T follicular helper cell (primary cell): ENCODE data around the gene MAP3K20.
"Not testable (repeated sequence)": the region's sequence is repeated elsewhere in the genome, so short reads cannot be mapped to it uniquely, and the experiment has no call there.

Experiments used
- DNase-seq: peaks from one replicate; pipeline ENCODE4 v3.0.0-alpha.2; 2020; ENCODE audit warnings: low read depth

The MAP3K20 gene

DNA sequence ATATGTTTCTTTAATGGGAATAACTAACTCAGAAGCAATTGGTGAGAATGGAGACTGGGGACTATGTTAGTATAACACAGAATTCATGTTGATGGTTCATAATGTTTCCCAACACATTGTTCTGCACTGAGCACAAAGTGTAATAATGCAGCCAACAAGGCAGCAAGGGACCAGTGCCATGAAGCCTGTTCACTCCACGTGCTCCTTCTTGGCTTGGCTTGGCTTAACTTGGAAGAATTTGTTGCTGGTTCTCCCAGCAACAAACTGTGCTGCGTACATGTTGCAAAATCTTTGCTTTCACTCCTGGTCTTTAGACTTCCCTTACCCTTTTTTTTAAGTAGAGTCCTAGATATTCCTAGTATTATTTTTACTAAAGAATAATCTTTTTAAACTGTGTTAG is 129.7 kb downstream of the MAP3K20 start:
- DNase-seq = no peak

DNA sequence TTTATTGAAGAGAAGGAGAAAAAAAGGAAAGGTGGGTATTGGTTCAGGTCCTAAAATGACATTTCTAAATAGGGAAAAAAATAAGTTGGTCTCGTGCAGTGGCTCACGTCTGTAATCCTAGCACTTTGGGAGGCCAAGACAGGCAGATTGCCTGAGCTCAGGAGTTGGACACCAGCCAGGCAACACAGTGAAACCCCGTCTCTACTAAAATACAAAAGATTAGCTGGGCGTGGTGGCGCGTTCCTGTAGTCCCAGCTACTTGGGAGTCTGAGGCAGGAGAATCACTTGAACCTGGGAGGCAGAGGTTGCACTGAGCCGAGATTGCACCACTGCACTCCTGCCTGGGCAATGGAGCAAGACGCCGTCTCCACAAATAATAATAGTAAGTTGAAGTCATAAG is 131.5 kb downstream of the MAP3K20 start:
- not testable (repeated sequence) for DNase-seq

DNA sequence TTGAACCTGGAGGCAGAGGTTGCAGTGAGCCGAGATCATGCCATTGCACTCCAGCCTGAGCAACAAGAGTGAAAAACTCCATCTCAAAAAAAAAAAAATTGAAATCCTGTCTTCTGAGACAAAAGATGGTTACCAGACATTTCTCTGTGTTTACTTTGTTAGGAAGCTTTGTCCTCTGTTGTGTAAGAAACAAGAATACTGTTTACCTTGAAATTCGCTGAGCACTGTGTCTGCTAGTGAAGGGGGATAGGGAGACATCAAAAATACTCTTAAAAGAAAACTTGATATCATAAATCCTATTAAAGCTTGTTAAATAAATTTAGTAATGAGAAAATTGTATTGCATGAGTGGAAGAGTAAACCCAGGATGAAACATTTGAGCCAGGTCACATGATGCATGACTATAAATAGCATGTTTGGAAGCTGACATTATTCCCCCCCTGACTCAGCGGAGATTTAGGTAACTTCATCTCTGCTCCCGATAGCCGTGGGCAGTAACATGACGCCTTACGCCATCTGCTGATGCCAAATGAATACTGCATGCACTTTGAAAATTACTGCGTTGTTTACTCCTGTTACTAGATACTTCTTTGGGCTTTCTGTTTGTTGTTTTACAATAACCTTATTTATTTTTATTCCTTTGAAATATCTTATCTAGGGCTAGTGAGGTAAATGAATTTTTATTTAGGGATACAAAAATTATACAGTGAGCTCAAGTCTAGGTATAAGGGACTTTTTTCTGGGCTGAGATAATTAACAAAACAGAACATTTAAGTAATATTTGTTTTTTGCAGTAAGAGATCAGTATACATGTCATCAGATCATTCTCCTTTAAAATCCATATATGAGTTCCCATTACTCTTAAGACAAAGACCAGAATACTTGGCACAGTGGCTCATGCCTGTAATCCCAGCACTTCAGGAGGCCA is 134.9 kb downstream of the MAP3K20 start:
- DNase-seq = peak; percentile 9

DNA sequence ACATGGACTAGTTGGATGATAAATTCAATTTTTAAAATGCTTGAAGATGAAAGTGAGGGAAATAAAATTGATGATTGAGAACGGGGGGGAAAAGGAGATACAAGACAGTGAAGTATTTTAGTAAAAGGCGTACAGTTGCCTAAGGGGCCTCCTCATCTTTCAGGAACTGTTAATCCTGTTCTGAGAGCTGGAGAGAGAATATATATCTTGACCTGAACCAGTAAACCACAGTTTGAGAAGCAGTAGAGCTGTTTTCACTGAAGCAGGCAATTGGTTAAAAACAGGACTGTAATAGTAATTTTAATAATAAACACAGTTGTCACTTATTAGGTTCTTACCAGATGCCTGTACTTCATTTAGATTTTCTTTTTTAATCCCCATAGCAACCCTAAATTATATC is 137.5 kb downstream of the MAP3K20 start:
- no peak for DNase-seq

DNA sequence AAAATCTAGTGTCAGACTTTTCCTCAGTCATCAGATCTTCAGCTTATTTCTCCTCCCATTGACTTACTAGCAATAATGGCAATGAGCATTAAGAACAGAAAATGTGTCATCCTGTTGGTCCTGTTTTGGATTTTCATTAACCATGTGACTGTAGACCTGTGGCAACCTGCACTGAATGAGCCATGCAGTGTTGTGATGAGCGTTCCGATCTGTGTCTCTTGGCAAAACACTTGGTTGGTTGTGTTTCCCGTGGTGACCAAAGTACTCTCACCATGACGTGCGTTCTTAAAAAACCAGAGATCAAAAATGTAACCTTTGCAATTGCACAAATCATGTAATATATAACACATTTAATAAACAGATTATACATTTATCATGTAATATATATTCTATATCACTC is 138.6 kb downstream of the MAP3K20 start:
- DNase-seq = no peak

DNA sequence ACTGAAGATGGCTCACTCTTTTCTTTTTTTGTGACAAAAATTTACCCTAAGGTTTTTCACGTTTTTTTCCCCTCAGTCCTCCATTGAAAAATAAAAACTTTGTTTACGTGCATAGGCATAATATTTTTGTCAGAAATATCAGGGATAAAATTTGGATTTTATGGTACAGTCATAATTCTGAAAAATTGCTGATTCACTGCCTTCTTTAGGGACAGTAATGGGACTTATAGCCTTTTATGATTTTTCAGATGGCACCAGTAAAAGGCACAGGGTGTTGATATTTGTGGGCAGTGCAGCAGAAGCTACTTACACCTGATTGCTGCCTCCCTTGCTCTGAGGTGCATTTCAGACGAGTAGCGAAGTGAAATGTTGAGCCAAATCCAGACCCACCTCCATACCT is 139.7 kb downstream of the MAP3K20 start:
- no peak for DNase-seq

DNA sequence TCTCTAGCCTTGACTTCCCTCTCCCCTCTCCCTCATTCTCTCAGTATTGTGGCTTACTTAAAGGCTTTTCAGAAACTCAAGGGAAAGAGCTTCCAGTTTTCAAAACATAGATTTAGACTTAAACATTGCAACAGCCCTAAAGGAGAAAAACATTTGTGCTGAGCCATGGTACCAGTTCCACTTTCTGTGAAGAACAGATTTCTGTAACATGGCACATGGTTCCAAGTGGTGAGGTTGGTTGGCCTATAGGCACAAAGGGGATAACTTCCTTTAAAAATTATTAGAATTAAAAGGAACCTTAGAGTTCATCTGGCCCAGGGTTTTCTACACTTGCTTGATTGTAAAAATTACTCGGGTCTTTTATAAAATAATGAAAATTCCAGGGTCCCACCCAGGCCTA is 140.4 kb downstream of the MAP3K20 start:
- no peak for DNase-seq

DNA sequence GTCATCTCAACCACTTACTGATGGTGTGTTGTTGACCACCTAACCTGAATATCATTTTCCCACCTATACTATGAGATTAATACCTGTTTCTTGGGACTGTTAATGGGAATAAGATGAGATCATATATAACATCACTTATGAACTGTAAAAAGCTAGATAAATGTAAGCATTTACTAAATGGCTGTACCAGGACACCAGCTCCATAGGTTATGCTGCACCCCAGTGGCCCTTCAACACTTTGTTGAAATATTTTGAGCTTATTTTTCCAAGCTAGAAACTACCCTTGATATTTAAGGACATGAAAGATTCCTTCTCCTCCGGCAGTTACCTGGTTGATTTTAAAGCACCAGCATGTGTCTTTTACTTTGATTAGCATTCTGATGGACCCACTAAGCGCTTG is 141.0 kb downstream of the MAP3K20 start:
- no peak for DNase-seq

DNA sequence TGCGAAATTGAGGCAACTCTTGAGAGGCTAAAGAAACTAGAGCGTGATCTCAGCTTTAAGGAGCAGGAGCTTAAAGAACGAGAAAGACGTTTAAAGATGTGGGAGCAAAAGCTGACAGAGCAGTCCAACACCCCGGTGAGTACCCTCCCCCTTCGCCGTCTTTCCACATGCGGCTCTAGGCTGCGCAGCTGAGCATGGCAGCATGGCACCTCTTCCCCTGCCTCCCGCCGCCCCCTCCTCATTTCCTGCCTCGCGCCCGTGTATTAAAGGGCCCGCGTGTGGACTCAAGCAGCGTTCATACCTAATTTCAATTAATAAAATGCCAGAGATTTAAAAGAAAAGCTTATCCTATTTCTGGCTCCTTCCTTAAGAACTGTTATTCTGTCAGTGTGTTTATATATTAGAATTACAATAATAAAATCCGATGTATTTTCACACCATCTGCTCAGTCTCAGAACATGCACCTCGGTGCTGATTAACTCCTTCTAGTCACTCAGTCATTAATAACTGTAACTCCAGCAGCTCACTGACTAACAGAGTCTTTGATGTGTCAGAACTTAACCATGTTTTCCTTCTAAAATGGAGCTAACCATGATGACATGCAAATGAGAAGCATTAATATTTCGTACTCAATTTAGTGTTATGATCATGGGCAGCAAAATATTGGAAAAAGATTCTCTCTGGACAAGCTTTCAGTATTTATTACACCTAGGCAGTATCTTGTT is 141.6 kb downstream of the MAP3K20 start:
- DNase-seq = no peak

DNA sequence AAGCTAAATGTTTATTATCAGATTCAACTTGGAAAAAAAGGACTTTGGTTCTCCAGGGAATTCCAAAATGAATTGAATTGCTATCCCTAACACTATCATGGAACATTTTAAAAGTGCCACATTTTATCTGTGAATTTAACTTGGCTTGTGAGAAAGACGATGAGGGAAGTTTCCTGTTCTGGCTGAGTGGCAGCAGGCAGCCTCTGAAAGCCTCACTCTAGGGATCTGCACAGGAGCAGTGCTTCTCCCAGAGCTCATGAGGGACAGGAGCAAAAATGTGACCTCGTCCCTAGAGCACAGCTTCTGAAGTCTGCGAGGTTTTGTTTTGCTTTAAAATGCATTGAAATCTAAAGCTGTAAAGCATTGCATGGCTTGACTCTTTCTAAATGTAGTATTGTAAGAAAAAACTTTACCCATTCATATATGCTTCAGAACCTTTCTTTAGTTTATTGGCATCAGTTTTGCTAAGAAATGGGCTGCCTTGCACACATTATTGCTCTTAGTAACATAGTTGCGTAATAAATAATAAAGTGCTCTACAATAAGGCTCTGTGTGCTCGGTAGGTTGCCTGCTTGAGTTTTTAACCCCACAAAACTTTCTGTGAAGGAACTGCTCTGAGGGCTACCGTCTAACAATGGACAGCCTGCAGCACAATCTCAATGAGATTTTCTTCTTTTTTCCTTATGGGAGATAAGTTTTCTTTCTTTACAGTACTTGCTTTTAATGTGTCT is 142.8 kb downstream of the MAP3K20 start:
- DNase-seq = no peak

DNA sequence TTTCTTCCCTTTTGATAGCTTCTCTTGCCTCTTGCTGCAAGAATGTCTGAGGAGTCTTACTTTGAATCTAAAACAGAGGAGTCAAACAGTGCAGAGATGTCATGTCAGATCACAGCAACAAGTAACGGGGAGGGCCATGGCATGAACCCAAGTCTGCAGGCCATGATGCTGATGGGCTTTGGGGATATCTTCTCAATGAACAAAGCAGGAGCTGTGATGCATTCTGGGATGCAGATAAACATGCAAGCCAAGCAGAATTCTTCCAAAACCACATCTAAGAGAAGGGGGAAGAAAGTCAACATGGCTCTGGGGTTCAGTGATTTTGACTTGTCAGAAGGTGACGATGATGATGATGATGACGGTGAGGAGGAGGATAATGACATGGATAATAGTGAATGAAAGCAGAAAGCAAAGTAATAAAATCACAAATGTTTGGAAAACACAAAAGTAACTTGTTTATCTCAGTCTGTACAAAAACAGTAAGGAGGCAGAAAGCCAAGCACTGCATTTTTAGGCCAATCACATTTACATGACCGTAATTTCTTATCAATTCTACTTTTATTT is 145.6 kb downstream of the MAP3K20 start:
- DNase-seq = no peak

DNA sequence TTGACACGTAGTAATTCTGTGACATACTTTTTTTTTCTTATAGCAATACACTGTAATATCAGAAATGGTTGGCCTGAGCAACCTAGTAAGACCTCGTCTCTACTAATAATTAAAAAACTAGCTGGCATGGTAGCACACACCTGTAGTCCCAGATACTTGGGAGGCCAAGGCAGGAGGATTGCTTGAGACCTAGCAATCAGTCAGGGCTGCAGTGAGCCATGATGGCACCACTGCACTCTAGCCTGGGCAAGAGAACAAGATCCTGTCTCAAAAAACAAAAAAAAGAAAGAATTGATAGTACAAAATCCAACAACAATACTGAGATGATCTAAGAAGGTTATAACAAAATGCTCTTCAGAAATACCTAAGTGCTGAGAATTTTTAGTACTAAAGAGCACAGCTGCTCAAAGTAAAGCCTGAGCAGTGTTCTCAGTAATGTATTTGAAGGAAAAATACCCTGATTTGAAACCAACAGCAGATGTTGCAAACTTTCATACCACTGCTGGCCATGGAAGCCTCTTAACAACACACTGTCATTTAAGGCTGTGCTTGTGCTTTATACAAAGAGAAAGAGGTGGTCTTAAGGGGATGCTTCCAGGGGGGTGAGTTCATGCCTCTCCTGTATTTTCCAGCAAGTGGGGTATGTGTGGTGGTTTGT is 146.4 kb downstream of the MAP3K20 start:
- DNase-seq = no peak

DNA sequence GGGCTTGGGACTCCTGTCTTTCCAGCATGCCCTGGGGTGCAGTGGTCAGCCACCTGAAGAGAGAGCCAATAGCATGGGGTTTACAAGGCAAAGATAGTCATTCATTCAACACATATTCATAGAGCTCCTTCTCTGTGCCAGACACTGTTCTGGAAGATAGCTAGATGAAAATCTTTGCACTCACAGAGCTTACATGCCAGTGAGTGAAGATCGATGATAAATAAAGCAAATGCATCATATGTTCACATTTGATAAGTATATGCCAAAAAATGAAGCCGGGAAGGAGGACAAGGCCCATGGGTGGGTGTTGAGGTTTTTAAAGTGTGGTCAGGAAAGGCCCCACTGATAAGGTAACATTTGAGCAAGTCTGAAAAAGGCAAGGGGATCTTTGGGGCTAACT is 148.2 kb downstream of the MAP3K20 start:
- no peak for DNase-seq

DNA sequence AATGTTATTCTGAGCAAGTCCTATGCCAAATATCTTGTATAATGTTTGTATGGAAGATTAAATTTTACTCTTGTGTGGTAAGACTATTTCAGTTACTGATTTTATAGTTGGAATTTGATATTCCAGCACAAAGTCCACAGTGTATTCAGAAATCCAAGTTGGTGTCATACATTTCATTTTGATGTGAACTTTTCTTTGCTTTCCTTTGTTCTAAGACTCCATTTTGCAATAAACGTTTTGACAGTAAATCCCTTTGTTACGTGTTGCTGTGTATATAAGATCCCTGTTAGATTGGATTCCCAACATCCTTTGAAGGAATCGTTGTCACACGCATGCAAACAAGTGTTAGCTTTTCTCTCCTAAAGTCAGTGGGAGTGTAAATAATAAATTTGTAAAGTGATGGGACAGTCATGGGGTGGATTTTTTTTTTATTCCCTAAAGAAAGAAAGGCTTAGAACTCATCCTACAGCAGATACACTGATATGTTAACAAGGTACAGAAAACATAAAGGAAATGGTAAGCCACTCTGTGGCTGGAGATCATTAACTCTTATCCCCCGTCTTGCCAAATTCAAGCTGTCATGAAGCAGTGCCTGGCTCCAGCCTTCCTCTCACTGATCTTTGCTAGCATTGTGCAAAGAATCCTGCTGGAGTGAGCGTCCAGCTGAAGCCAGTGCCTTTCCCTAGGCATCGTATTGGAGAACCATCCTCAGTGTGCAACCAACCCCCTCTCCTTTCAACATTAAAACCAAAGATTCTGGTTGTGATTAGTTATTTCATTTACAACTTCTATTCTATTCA is 151.5 kb downstream of the MAP3K20 start:
- no peak for DNase-seq

DNA sequence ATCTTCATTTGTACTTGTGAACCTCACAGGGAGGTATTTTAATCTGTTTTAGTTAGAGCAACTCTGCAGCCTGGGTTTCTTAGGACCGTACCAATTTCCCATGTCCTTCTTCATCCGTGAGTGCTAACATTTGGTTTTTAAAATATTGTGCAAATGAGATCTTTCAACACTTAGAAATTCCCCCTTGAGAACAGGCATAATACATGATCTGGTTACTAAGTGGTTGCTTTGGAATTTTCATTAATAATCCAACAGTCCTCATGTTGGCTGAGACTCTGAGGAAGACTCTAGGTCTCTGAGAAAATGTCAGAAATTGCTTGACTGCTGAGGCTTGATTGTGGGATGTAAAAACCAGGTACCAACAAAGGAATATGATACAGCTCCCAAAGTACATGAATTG is 153.4 kb downstream of the MAP3K20 start:
- DNase-seq = no peak

DNA sequence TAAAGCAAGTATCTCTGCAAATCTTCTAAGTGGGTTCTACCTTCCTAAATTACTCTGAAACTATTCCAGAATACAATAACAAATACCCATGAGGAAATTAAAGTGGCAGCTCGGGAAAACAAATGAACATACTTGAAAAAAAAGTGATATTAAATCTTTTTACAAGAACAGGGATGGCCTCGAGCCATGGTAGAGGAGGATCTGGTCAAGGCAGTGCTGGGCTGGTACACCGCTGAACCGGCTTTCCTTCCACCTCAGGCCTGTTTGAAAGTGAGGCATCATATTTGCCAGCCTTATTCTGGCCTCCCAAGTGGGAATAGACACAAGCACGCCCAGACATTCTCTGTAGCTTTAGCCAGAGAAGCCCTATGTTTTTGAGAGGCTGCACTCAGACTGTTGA is 154.5 kb downstream of the MAP3K20 start:
- DNase-seq = no peak

DNA sequence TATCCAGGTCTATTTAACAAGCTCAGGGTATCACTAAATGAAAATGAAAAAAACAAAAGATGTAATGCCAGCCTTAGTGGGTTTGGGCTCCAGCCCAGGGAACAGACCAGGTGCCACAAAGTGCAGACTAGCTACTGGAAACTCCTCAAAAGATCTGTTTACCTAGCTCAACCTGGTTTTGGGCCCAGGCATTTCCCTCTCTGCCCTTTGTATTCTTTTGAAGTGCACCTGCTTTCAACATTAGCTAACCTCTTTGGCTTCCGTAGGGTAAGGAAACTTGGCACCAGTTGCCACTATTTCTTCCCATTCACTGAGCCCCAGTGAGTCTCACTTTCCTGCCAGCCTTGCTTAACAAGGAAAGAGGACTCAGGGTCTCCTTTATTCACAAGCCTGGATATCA is 155.4 kb downstream of the MAP3K20 start:
- no peak for DNase-seq

DNA sequence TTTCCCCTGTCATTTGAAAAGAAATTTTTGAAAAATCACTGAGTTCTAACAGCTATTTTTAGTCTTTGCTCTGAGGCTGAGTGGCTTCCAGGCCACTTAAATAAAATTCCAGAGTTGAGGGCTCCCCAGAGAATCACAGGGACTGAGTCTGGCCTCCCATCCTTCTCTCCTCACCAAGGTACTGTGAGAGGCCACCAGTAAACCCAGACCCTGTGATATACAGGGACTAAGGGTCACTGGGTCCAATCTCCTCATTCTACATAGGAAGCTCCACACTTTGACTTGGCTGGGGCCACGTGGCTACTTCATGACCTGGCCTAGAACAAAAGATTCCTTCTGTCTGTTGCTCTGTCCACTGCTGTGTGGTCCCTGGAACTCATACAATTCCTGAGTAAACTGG is 155.8 kb downstream of the MAP3K20 start:
- DNase-seq = no peak

DNA sequence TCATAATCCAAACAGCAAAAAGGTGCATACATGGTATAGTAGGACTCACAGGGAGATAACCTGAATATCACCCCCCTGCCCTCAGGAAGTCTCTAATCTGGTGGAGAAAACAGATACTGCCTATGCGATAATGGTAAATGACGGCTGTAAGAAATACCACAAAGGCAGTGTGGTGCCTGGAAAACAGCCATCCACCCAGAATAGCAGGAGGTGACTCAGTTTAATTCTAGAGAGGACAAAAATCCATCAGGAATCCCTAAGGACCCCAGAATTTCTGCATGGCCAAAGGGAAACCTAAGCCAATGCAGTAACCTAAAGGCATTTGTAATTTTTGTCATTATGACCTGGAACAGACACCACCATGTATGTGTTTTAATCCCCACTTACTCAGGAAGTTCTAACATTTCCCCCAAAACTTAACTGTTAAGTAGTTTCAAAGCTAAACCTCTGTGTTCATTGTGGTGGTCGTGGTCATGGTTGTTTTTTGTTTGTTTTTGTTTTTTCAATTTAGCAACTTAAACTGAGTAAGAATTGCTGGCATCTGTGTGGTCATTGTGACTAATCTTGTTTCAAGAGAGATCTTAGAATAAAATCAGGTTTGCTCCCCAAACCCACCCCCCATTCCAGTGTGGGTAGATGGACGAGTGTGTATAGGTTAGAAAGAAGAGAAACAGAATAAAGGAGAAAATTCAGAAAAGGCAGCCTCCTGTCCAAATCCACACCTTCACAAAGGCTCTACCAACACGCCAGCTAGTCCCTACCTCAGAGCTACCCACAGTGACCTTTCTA is 157.5 kb downstream of the MAP3K20 start:
- no peak for DNase-seq
